ENCODE data around the gene POSTN.

POSTN gene, protein sequence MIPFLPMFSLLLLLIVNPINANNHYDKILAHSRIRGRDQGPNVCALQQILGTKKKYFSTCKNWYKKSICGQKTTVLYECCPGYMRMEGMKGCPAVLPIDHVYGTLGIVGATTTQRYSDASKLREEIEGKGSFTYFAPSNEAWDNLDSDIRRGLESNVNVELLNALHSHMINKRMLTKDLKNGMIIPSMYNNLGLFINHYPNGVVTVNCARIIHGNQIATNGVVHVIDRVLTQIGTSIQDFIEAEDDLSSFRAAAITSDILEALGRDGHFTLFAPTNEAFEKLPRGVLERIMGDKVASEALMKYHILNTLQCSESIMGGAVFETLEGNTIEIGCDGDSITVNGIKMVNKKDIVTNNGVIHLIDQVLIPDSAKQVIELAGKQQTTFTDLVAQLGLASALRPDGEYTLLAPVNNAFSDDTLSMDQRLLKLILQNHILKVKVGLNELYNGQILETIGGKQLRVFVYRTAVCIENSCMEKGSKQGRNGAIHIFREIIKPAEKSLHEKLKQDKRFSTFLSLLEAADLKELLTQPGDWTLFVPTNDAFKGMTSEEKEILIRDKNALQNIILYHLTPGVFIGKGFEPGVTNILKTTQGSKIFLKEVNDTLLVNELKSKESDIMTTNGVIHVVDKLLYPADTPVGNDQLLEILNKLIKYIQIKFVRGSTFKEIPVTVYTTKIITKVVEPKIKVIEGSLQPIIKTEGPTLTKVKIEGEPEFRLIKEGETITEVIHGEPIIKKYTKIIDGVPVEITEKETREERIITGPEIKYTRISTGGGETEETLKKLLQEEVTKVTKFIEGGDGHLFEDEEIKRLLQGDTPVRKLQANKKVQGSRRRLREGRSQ

DNA sequence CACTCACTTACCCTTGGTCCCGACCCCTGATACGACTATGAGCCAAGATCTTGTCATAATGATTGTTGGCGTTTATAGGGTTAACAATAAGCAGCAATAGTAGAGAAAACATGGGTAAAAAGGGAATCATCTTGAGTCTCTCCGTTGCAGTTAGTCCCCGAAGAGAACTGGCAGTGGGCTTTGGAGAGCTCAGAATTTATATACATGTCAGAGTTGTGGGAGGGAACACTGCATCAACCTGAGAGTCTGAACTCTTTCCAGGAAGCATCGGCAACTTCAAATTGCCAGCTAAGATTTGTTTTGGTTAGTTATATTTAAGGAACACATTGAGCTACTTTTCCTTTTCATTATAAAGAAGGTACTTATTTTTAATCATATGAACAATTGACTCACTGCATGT is at the start of gene POSTN:
Gene POSTN (minus strand): TSS at position 172 of the 400 bp plus-strand sequence. CDS start 42 bp downstream, at position 130.
- H3K27ac ChIP-seq, result no peak within 1 kb of the TSS
- no peak for TF ChIP-seq ZFX (IDR thresholded peaks at IDR 0.05)
- TF ChIP-seq, protein P1, sequence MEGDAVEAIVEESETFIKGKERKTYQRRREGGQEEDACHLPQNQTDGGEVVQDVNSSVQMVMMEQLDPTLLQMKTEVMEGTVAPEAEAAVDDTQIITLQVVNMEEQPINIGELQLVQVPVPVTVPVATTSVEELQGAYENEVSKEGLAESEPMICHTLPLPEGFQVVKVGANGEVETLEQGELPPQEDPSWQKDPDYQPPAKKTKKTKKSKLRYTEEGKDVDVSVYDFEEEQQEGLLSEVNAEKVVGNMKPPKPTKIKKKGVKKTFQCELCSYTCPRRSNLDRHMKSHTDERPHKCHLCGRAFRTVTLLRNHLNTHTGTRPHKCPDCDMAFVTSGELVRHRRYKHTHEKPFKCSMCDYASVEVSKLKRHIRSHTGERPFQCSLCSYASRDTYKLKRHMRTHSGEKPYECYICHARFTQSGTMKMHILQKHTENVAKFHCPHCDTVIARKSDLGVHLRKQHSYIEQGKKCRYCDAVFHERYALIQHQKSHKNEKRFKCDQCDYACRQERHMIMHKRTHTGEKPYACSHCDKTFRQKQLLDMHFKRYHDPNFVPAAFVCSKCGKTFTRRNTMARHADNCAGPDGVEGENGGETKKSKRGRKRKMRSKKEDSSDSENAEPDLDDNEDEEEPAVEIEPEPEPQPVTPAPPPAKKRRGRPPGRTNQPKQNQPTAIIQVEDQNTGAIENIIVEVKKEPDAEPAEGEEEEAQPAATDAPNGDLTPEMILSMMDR (conservative IDR thresholded peaks at IDR 0.05), result no peak

DNA sequence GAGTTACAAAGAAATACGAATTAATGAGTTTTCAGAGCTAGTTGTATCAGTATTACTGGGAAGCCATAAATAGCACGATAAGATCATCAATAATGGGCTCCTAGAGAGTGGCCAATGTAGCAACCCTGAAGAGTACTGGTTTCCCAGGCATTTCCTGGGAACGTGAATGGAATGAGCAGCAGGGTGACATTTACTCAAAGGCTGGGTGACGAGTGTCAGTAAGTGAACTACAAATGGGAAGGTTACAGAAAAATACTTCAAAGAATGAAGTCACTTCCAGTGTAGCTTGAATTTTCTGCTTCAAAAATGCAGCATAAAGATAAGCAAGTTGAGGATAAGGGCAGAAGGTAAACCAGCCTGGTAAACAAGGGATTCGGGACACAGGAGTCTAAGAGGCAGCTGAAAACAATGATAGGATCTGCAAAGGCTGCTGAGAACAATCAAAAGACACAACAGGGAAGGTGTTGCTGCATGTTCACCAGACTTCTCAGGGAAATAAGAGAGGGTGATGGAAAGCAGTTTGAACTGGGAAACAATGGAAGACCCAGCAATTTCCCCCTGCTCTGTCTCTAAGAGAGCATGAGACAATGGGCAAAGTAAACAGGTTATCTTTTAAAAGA is 48.6 kb upstream of the POSTN start:
- no peak overlapping the region for H3K27ac ChIP-seq
- TF ChIP-seq ZFX (IDR thresholded peaks at IDR 0.05), result no peak
- TF ChIP-seq, protein P1 (conservative IDR thresholded peaks at IDR 0.05), result no peak

DNA sequence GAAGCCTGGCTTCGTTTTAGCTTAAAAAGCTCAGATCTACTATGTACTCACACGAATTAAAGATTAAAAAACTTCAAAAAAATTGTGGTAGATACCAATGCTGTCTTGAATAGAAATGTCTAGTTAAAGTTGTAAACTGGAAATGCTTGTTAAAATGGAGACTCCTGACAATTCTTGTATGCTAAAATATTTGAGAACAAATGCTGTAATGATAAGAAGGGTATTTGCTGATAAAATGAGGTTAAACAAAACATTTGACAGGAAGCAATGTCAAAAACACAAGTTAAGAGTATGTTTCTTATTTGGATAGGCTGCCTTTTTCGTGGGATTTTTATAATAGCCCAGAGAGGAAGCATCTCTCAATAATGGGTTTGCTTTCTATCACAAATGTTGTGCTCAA is 48.0 kb upstream of the POSTN start:
- TF ChIP-seq, protein P1 (conservative IDR thresholded peaks at IDR 0.05), result no peak
- no peak for TF ChIP-seq ZFX (IDR thresholded peaks at IDR 0.05)
- no peak overlapping the region for H3K27ac ChIP-seq

DNA sequence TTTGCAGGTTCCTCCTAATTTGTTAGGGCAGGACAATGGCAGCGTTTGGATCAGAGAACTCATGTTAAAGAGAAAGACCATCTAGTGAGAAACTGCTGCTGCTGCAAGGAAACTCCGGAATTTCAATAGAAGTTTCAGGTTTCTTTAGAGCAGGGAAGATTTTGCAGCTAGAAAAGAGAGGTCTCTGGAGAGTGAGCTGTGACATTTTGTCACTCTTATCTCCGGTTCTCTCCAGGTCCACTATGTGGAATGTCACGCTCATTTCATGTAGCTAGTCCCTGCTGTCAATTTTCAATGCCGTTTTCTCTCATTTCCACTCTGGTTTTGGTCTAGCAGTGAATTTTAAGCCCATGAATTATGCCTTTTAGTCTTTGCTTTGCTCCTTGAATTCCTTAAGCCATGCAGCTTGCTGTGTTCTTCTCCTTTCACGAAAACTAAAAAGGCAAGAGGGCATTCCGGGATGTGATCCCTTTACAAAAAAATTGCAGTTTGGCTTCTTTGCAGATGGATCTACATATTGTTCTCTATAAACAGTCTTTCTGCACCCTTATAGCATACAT is 46.7 kb upstream of the POSTN start:
- TF ChIP-seq, protein P1 (conservative IDR thresholded peaks at IDR 0.05), result no peak
- TF ChIP-seq ZFX (IDR thresholded peaks at IDR 0.05), result no peak
- no peak overlapping the region for H3K27ac ChIP-seq

DNA sequence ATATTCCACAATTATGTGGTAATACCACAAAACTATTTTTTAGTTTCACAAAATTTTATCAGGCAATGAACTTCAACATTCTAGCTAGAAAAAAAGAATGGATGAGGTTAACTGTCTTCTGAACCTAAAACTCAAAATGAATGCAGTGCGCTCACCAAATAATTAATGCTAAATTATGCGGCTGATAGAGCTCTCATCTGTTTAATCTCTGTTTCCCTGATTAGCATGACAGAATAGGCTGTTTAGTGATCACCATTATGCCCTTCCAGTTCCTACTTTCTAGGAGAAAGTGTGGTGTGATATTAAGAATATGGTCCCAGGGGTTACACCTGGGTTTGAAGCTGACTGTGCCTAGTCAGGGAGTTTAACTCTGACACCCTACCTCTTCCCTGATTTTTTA is 42.8 kb upstream of the POSTN start:
- TF ChIP-seq, protein P1 (conservative IDR thresholded peaks at IDR 0.05), result no peak
- no peak for TF ChIP-seq ZFX (IDR thresholded peaks at IDR 0.05)
- no peak overlapping the region for H3K27ac ChIP-seq

DNA sequence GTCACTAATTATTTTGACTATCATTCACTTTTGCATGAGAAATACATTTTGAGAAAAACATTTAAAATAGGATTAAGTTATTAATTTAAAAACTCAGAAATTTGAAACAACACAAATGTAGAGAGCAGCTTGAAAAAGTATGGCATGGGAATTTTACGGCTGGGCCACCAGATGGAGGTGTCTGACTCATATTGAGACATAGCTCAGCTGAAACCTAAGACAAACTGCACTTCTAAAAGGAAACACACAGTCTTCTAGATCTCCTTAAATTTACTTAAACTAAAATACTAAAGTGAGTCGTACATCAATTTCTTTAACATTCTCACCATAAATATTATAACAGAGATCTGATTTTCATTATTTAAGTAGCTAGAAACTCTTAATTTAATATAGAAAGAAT is 41.9 kb upstream of the POSTN start:
- TF ChIP-seq, protein P1 (conservative IDR thresholded peaks at IDR 0.05), result peak; percentile 71
- no peak for TF ChIP-seq ZFX (IDR thresholded peaks at IDR 0.05)

More for the DNA sequence above, 41.9 kb upstream of the POSTN start:
- no peak overlapping the region for H3K27ac ChIP-seq
